Middle frontal gyrus (tissue), 1 donor: ENCODE results near the gene GAL3ST2.
"Not testable (repeated sequence)": the region's sequence is repeated elsewhere in the genome, so short reads cannot be mapped to it uniquely, and the experiment has no call there.

Experiments used
- DNase-seq: peaks from one replicate; pipeline ENCODE4 v3.0.0-alpha.2; 2015; ENCODE audit warnings: low spot score; ENCODE audit errors: extremely low spot score

GAL3ST2 gene

GRCh38 chr2:241808051-241808720 is 31.6 kb downstream of the GAL3ST2 start:
- no peak for DNase-seq

GRCh38 chr2:241808721-241809382 is 32.2 kb downstream of the GAL3ST2 start, which contains the start of gene NEU4:
TSS of gene NEU4 (plus strand) at chr2:241809193. CDS start at chr2:241814485, 5,292 bp downstream.
- no peak for DNase-seq

- DNase-seq, result no peak
These were observed 33.0 kb downstream of the GAL3ST2 start for GRCh38 chr2:241809383-241810306.

GRCh38 chr2:241810307-241811200 is 33.9 kb downstream of the GAL3ST2 start:
- no peak for DNase-seq

- DNase-seq, result no peak
These were observed 34.8 kb downstream of the GAL3ST2 start for GRCh38 chr2:241811201-241811951.

- DNase-seq, result no peak
These were observed 35.5 kb downstream of the GAL3ST2 start for GRCh38 chr2:241811952-241812729.

- DNase-seq, result no peak
These were observed 36.4 kb downstream of the GAL3ST2 start for GRCh38 chr2:241812730-241813643.

- no peak for DNase-seq
These were observed 37.2 kb downstream of the GAL3ST2 start for GRCh38 chr2:241813644-241814392.

- no peak for DNase-seq
These were observed 37.7 kb downstream of the GAL3ST2 start for GRCh38 chr2:241814393-241814642.

- no peak for DNase-seq
These were observed 38.2 kb downstream of the GAL3ST2 start for GRCh38 chr2:241814643-241815476.

GRCh38 chr2:241815477-241816430 is 39.1 kb downstream of the GAL3ST2 start:
- no peak for DNase-seq

GRCh38 chr2:241816431-241817121 is 40.0 kb downstream of the GAL3ST2 start:
- no peak for DNase-seq

GRCh38 chr2:241817126-241817820 is 40.7 kb downstream of the GAL3ST2 start:
- no peak for DNase-seq

- not testable (repeated sequence) for DNase-seq
These were observed 41.2 kb downstream of the GAL3ST2 start for GRCh38 chr2:241817821-241818215.
